ENCODE measurements around the gene FAIM. TPM values are rescaled to one million over a fixed set of nuclear protein-coding genes. Genes with fewer than 3 reads are reported as not detected.

The FAIM gene
- total and polyA plus RNA-seq, 2 experiments from 2014 or later = 12.0 to 29.7 TPM

GRCh38 chr3:138673641-138674530 lies 65.3 kb downstream of the FAIM start:
- H3K4me3 Mint-ChIP-seq = no peak overlapping the region
- H3K4me2 ChIP-seq = no peak overlapping the region

More at GRCh38 chr3:138673641-138674530, 65.3 kb downstream of the FAIM start:
- peaks cover 6% of the 10 kb centered on the region for H3K4me1 ChIP-seq (ENCODE audit: insufficient read depth)
- no peak overlapping the region for H3K4me3 ChIP-seq
- peaks cover 6% of the 10 kb centered on the region; the same call in 2 of the 3 replicates for H3K9me3 Mint-ChIP-seq
- TF ChIP-seq ZNF114 (CRISPR knock-in tag; IDR thresholded peaks at IDR 0.05) = no peak
- TF ChIP-seq NANOG (IDR thresholded peaks at IDR 0.05; ENCODE audit: borderline replicate concordance) = no peak
- no peak for TF ChIP-seq ZNF331 (CRISPR knock-in tag; IDR thresholded peaks at IDR 0.05; ENCODE audit: low read depth)
- no peak for TF ChIP-seq STAT1 (IDR thresholded peaks at IDR 0.05; ENCODE audit: unreplicated experiment)
- TF ChIP-seq CREB1 (CRISPR knock-in tag; IDR thresholded peaks at IDR 0.05; ENCODE audit: low read depth) = no peak
- TF ChIP-seq EZH2phosphoT487 (IDR thresholded peaks at IDR 0.05; ENCODE audit: unreplicated experiment) = no peak
- no peak for TF ChIP-seq EZH2 (IDR thresholded peaks at IDR 0.05; ENCODE audit: low read depth, unreplicated experiment)
- no peak for TF ChIP-seq ZNF462 (CRISPR knock-in tag; IDR thresholded peaks at IDR 0.05)
- TF ChIP-seq POLR2AphosphoS5 (IDR thresholded peaks at IDR 0.05; ENCODE audit: low read depth) = no peak
- no peak for TF ChIP-seq CTCF (conservative IDR thresholded peaks at IDR 0.05; ENCODE audit: low read depth in 2 of 2)
- TF ChIP-seq, protein P1, sequence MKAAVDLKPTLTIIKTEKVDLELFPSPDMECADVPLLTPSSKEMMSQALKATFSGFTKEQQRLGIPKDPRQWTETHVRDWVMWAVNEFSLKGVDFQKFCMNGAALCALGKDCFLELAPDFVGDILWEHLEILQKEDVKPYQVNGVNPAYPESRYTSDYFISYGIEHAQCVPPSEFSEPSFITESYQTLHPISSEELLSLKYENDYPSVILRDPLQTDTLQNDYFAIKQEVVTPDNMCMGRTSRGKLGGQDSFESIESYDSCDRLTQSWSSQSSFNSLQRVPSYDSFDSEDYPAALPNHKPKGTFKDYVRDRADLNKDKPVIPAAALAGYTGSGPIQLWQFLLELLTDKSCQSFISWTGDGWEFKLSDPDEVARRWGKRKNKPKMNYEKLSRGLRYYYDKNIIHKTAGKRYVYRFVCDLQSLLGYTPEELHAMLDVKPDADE (IDR thresholded peaks at IDR 0.05) = no peak
- H3K27ac Mint-ChIP-seq = peak overlapping the region; percentile 82
- H3K4me1 Mint-ChIP-seq = peaks cover 19% of the 10 kb centered on the region; the same call in 2 of the 3 replicates
- H3K27me3 Mint-ChIP-seq (ENCODE audit: insufficient read depth, low read depth, poor library complexity) = peaks cover 1% of the 10 kb centered on the region
- H3K27ac ChIP-seq (ENCODE audit: low read depth) = peak overlapping the region; percentile 78; the same call in 1 of the 2 replicates
- H3K36me3 Mint-ChIP-seq (ENCODE audit: low read depth) = peaks cover 42% of the 10 kb centered on the region; the same call in 2 of the 3 replicates
- ATAC-seq = peak; percentile 24; the same call in 1 of the 3 replicates
- peak; percentile 40 for DNase-seq (ENCODE audit: low spot score)
- no peaks in the 10 kb centered on the region for H3K79me2 ChIP-seq (replicated peaks; ENCODE audit: insufficient read depth)
- no peaks in the 10 kb centered on the region for H3F3A ChIP-seq (replicated peaks; ENCODE audit: low read depth)
- peaks cover 2% of the 10 kb centered on the region; the same call in 1 of the 2 replicates for H4K20me1 ChIP-seq (replicated peaks; ENCODE audit: insufficient read depth)
- no peak overlapping the region for H2AFZ ChIP-seq
- H3K36me3 ChIP-seq (ENCODE audit: insufficient read depth) = no peaks in the 10 kb centered on the region
- no peaks in the 10 kb centered on the region for H3K27me3 ChIP-seq (ENCODE audit: insufficient read depth)
- no peaks in the 10 kb centered on the region for H3K9me2 ChIP-seq (ENCODE audit: insufficient read depth)

Data from GM23338 (cell line).